NOMO-1 (cell line): ENCODE measurements around the gene THSD4.
A peak's percentile ranks its signal among the peaks of the same experiment; 100 is the strongest.
"Not testable (repeated sequence)": the region's sequence is repeated elsewhere in the genome, so short reads cannot be mapped to it uniquely, and the experiment has no call there.

Experiments
- DNase-seq, 2 experiments: peaks; one replicate each; lab custom pipeline; 2025; ENCODE audit not compliant: unreplicated experiment in 2 of 2; lab: John Stamatoyannopoulos, UW

THSD4 gene

GRCh38 chr15:71248386-71248785 lies 133.1 kb downstream of the THSD4 start:
- no peak for DNase-seq

GRCh38 chr15:71249986-71250385 lies 134.7 kb downstream of the THSD4 start:
- no peak for DNase-seq

- DNase-seq: no peak
Measured at GRCh38 chr15:71250936-71251583, 135.8 kb downstream of the THSD4 start.

- DNase-seq: no peak
Measured at GRCh38 chr15:71251584-71252043, 136.3 kb downstream of the THSD4 start.

GRCh38 chr15:71252044-71252739 lies 136.9 kb downstream of the THSD4 start:
- DNase-seq: no peak

- DNase-seq: no peak
Measured at GRCh38 chr15:71252740-71253047, 137.4 kb downstream of the THSD4 start.

GRCh38 chr15:71254491-71254890 lies 139.2 kb downstream of the THSD4 start:
- DNase-seq: no peak

- no peak for DNase-seq
Measured at GRCh38 chr15:71256934-71257664, 141.8 kb downstream of the THSD4 start.

- DNase-seq: no peak
Measured at GRCh38 chr15:71259866-71260265, 144.6 kb downstream of the THSD4 start.

GRCh38 chr15:71261418-71261817 lies 146.1 kb downstream of the THSD4 start:
- no peak for DNase-seq

- DNase-seq: no peak
Measured at GRCh38 chr15:71261909-71262308, 146.6 kb downstream of the THSD4 start.

GRCh38 chr15:71262599-71262998 lies 147.3 kb downstream of the THSD4 start:
- no peak for DNase-seq

- DNase-seq: not testable (repeated sequence)
Measured at GRCh38 chr15:71265606-71266005, 150.3 kb downstream of the THSD4 start.

- no peak for DNase-seq
Measured at GRCh38 chr15:71271327-71271726, 156.1 kb downstream of the THSD4 start.

GRCh38 chr15:71272932-71273331 lies 157.7 kb downstream of the THSD4 start:
- DNase-seq: no peak

GRCh38 chr15:71273731-71274447 lies 158.6 kb downstream of the THSD4 start:
- DNase-seq: no peak

GRCh38 chr15:71274448-71274798 lies 159.2 kb downstream of the THSD4 start:
- no peak for DNase-seq

- DNase-seq: no peak
Measured at GRCh38 chr15:71275098-71275497, 159.8 kb downstream of the THSD4 start.

GRCh38 chr15:71275566-71276335 lies 160.5 kb downstream of the THSD4 start:
- DNase-seq: peak; percentile 12 to 16

GRCh38 chr15:71276336-71276665 lies 161.0 kb downstream of the THSD4 start:
- no peak for DNase-seq
